ENCODE measurements around the gene STRN3.
"Not testable (repeated sequence)": the region's sequence is repeated elsewhere in the genome, so short reads cannot be mapped to it uniquely, and the experiment has no call there.

Gene STRN3

DNA sequence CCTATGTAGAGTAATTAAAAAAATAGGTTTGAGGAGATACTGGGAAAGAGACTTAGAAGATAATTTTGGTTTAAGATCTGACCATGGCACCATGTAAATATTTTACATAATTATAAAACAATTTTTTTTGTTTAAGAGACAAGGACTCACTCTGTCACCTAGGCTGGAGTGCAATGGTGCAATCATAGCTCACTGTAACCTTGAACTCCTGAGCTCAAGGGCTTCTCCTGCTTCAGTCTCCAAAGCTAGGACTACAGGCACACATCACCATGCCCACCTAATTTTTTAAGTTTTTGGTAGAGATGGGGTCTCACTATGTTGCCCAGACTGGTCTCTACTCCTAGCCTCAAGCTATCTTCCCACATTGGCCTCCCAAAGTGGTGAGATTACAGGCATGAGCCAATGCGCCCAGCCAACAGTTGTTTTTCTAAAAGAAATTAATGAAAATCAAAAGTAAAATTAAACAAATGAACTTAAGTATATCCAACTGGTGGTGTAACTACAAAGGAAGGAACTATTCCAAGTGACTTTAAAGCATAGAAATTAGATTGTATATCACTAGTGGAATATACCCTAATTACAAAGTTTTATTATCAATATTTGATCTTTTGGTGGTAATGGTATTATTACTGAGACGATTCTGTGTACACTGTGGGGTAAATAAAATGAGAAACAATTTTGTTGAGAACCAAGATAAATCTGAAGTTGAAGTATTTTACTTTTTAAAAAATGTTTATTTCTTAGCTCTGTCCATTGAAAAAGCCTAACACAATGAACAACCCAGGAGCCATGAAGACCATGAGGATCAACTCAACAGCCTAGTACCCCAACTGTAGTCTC is 122.7 kb downstream of the STRN3 start:
- DNase-seq, result no peak

DNA sequence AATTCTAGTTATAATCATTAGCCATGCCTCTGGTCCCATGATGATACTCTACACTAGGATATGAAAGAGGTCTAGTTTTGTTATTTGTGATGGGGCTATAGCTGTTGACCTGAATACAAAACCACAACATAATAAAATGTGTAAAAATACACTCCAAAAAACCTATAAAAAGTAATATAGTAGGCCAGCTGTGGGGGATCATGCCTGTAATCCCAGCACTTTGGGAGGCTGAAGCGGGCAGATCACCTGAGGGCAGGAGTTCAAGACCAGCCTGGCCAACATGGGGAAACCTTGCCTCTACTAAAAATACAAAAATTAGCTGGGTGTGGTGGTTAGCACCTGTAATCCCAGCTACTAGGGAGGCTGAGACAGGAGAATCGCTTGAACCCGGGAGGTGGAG is 129.1 kb downstream of the STRN3 start:
- not testable (repeated sequence) for DNase-seq

DNA sequence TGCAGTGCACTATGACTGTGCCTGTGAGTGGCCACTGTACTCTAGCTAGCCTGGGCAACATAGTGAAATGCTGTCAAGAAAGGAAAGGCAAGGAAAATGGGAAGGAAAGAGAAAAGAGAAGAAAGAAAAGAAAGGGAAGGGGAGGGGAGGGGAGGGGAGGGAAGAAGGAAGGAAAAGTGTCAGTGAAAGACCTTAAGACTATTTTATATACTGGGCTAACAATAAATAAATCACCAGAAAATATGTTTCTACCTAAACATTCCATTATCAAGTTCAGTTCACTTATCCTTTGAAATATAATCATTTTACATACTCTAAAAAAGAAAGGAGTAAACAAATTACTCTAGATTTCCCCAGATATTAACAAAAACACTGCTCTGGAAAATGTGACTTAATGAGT is 129.7 kb downstream of the STRN3 start:
- DNase-seq, result no peak

DNA sequence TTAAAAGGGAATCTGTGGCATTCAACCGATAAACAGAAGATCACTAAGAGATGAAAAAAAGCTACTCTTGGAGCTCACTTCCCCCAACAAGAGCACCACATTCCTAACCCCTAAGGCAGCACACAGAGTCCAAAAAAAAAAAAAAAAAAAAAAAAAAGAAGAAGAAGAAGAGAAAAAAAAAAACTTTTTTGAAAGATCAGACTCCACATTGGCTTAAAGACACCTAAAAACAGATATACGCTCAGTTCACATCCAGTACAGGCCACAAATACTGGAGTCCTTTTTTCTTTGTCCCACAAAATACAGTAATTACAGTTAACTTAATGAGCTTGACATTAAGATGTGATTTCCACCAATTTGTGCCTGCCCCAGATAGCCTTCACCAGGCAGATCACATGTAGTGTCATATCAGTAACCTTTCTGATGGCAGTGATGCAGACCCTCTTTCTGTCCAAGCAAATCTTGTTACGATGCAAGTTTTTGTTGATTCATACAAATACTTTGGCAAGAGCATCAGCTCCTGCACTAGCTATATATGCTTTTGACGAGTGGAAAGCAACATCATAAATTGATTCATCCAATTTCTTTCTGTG is 131.2 kb downstream of the STRN3 start:
- no peak for DNase-seq

DNA sequence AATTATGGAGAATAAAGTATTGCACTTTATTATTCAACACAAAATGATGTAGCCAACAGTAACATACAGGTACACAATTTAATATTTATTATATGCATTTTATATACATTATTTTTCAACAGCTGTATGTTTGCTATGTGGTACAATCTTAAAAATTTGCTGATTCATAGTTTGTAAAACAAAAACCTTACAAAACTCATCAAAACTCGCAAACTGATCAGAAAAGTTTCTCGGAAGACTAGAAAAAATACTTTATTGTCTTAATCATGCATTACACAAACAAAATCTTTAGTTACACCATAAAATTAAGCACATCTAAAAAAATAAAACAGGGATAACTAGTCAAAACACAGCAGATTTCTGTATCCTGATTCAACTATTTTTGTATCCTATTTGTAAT is 132.4 kb downstream of the STRN3 start:
- no peak for DNase-seq

DNA sequence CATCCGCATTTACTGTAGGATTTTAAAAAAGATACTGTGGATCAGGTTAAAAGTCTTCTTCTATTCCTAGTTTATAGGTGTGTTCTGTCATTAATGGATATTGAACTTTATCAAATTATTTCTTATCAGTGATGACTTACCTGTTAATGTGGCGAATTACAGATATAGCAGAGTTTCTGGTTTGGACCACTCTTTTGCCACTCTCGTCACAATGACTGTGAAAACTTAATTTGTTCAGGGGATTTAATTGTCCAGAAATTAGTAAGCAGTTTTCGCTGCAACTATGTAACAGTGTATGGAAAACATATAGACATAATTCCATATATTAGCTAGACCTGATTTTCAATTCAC is 137.0 kb downstream of the STRN3 start:
- DNase-seq, result no peak

DNA sequence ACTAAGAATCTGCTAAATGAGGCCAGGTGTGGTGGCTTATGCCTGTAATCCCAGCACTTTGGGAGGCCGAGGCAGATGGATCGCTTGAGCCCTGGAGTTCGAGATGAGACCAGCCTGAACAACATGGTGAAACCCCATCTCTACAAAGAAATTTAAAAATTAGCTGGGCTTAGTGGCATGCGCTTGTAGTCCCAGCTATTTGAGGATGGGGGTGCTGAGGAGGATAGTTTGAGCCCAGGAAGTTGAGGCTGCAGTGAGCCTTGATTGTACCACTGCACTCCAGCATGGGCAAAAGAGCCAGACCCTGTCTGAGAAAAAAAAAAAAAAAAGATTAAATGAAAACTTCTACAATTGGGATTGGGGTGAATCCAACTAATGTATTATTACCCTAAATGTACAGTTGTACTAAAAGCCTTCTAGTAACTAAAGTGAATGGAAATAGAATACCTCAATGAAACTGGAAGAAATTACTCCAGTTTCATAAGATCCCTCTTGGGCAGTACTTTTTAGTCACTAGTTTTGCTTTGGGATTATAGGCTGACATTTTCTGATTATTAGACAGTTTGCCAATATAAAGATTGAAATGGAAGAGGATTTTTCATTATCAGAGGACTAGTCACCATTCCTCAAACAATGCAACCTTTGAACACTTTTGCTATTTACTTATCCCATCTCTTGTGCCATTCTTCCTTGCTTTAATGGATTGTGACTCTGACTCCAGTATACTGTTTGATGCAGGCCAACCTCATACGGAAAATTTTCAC is 137.5 kb downstream of the STRN3 start:
- no peak for DNase-seq

DNA sequence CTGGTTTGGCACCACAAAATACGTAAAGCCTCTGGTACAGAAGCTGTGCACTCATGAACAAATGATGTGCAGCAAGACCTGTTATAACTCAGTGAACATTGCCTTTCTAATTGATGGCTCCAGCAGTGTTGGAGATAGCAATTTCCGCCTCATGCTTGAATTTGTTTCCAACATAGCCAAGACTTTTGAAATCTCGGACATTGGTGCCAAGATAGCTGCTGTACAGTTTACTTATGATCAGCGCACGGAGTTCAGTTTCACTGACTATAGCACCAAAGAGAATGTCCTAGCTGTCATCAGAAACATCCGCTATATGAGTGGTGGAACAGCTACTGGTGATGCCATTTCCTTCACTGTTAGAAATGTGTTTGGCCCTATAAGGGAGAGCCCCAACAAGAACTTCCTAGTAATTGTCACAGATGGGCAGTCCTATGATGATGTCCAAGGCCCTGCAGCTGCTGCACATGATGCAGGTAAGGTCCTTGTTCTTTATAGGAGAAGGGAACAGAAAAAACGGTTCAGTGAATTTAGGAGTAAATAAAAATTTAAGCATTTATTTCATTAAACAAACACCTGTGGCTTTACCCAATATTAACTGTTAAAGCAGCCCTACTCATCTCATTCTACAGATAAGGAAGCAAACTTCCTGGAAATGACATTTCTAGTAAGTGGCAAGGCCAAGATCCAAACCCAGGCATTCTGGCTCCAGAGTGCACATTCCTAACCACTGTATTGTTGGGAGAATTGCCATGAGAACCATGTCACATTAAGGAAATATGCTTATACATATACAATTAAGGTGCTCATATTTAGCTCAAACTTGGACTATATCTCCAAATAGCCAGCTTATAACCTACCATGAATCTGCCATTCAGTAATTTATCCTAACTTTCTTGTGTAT is 140.1 kb downstream of the STRN3 start:
- no peak for DNase-seq

DNA sequence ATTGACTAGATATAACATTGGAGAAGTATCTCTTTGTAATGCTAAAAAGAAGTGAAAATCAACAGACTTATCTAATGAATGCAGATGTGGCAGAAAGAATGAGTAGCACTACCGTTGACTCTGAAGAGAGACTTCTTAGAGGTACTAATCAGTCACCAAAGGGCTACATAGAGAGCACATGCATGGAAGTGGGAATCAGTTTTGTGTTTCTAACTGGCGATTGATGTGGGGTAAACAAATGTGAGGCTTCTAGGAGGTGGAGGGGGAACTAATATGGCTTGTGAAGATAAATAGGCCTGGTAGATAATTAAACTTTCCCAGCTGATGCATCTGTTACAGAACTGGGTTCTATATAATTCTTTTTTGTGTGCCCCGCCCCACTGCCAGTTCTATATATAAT is 141.3 kb downstream of the STRN3 start:
- DNase-seq, result no peak

DNA sequence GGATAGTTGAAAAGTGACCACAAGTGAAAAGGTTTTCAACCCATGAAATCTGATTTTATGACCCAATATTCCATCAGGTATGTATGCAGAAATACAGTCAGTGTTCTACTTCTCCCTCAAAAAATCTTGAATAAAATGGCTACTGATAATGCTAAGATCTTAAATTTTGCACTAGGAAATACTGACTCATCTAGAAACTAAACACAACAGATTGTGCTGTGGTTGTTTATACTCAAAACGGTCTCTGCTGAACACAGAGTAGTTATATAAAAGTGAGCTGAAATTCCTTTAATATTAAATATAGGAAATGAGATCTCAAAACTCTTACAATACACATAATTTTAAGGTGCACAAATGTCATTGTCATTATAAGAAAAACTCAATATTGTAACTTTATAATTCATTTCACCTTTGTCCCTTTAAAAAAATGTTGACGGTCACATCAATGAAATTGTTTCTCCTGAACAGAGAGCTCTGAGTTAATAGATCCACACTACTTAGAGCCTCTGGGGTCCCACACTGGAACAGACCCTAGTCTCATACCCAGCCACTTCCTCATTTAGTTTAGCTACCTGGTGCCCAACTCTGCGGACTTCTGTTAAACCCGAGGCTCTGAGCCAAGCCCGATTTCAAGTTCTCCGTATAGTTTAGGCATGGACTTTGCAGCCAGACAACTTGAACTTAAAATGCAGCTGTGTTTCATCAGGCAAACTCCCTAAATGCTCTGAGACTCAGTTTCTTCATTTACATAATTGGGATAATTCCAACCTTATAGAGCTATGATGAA is 142.5 kb downstream of the STRN3 start:
- no peak for DNase-seq

DNA sequence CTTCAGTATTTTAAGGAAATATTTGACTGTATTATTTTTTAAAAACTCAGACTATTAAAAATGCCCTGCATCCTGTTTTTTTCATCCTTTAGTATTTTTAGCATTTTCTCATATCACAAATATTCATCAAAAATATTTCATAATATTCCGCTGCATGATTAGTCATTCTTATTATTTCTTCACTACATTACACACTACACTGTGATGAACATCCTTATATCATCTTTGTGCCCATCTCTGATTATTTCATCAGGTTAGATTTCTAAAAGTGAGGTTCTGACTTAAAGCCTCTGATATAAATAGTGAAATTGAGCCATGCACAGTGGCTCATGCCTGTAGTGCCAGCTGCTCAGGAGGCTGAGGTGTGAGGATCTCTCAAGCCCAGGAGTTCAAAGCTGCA is 143.7 kb downstream of the STRN3 start:
- no peak for DNase-seq

DNA sequence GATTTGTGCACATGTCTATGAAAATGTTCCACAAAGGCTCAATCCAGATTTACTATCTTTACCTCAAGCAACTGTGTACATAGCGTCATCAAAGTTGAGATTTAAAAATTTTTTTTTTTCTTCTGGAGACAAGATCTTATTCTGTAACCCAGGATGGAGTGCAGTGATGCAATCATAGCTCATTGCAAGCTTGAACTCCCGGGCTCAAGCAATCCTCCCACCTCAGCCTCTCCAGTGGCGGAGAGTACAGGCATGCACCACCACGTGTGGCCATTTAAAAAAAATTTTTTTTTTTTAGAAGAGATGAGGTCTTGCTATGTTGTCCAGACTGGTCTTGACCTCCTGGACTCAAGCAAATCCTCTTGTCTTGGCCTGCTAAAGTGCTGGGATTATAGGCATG is 149.5 kb downstream of the STRN3 start:
- no peak for DNase-seq

DNA sequence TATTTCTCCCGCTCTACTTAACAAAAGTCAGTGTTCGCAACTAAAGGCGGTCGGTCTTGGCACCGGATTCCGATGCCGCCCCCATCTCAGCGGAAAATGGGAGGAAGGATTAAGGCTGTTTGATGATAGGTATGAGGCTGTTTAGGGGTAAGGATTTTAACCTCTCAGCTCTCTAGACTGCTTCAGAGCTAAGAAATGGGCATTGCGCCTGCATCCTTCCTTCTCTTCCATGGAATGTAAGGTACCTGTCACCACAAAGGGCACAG is 150.5 kb downstream of the STRN3 start:
- no peak for DNase-seq

DNA sequence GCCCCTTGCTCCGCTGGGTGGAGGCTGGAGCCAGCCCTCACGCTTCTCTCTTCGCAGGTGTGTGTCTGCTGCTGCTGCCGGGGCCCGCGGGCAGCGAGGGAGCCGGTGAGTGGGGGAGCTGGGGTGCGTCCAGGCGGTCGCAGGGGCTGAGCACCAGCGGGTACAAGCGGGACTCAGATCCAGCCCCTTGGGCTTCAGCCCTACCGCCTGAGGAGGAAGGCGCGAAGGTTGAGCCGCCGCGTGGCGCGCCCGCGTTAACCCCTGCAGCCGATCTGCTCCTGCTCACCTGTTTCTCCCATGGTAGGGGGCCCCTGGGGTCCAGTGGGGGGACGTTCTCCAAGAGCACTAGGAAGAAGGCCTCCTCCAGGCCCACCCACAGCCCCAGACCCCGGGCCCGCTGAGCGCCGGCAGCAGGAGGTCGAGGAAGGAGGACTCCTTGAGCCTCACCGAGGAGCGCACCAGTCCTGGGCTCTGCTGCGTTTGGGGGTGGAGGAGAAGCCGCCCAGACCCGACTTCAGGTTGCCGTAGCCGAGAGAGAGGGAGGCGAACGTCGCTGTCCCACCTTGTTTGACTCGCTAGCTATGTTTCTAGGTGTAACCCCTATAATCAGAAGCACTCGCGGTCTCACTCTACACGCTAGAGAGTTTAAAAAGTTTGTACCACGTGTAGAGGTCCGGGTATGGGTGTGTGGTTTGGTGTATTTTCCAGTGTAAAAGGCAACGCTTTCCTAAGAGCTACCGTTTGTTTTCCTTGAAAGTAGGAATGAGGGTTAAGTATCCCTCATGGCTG is 151.0 kb downstream of the STRN3 start:
- DNase-seq, result no peak

DNA sequence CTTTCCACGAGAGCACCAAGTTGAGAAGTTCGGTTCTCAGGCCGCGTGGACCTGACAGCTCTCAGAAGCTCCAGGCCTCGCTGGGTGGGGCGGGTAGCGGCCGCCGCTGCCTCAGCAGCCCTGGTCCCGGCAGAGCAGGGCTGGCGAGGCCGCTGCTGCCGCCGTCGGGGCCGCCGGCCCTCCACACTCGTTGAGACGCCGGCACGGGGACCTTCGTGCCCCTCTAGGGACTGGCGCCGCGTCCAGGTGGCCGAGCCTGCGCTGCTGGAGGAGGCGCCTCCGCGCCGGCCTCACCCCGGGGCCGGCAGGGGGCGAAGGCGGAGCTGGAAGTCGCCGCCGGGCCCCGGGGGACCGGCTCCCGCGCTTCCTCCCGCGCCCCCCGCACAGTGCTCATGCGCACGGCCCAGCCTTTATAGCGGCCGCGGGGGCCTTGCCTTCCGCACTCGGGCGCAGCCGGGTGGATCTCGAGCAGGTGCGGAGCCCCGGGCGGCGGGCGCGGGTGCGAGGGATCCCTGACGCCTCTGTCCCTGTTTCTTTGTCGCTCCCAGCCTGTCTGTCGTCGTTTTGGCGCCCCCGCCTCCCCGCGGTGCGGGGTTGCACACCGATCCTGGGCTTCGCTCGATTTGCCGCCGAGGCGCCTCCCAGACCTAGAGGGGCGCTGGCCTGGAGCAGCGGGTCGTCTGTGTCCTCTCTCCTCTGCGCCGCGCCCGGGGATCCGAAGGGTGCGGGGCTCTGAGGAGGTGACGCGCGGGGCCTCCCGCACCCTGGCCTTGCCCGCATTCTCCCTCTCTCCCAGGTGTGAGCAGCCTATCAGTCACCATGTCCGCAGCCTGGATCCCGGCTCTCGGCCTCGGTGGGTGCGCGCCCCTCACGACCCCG is 151.8 kb downstream of the STRN3 start, which contains the start of gene COCH:
TSS of gene COCH (plus strand) at position 440 of the 879 bp plus-strand sequence. CDS start at position 820, 380 bp downstream.
- DNase-seq, result no peak

DNA sequence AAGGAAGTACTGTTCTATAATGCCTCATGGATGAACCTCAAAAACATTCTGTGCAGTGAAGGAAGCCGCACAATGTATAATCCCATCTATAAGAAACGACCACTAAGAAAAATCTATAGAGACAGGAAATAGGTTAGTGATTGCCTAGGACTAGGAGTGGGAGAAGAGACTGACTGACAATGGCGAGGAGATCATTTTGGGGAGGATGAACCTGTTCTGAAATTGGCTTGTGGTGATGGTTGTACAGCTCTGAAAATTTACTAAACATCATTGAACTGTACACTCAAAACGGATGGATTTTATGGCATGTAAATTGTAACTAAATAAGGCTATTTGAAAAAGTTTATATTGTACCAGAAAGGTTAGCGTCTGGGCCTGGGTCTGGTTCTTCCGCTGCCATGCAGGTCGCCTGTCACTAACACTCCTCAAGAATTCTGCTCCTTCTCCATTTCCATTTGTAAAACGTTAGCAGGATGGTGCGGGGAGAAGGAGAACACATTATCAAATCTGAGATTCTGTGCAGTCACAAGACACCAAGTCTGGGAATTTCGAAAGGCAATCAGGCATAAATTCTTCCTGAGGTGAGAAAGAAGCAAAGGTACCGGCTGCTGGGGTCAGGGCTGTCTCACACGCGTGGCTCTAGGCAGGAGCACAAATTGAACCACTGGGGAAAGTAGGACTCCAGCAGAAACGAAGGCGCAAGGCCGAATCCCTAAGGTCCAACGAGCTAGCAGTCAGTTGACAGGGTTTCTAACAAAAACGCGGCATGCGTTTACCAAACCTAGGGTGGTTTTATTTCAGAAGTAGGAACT is 152.7 kb downstream of the STRN3 start:
- no peak for DNase-seq

DNA sequence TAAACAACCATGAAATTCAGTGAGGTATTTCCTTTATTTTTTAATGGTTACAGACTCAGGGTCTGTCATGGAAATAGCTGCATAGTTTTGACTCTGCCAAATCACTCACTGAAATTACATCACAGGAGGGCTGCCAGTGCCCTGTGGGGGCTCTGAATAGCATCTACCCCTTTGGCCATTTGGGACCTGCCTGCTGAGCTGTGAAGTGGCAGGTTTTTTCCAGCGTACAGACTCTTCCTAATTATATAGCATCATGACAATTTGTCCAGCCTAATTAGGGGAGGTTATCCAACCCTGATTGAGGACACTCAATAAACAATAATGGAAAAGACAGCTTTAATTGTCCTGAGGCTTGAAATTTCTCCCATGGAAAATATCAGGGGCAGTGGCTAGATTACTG is 153.6 kb downstream of the STRN3 start:
- DNase-seq, result no peak

DNA sequence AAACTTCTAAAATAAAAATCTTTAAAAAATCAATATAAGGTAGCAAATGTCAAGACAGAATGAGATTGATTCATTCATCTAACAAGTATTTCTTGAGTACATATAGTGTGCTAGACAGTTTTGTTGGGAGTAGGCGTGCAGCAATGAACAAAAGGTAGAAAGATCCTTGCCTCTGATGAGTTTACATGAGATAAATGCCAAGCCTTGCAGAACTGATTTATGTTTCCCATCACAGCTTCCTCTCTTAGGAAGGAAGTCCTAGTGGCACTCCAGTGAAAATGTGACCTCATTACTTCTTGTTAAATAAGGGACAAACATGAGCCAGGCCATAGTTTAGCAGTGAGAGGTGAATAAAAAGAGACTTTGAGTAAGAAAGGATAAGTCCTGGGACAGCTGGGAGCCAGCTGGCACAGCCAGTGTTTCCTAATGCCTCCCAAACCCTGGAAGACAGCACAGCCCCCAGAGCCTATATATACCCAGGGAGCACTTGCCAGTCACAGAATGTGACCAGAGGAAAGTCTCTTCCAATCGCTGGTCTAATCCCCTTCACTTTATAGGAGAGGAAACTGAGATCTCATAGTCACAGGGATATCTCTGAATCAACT is 156.5 kb downstream of the STRN3 start:
- DNase-seq, result no peak

DNA sequence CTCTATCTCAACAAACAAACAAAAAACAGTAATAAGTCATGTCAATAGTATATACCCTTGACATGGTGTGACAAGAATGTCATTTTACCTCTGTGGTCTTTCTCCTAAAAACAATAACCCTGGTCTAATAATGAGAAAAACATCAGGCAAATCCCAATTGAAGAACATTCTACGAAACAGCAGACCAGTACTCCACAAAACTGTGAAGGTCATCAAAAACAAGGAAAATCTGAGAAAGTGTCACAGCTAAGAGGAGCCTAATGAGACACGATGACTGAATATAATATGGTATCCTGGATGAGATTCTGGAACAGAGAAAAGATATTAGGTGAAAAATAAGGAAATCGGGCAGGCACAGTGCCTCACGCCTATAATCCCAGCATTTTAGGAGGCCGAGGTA is 157.4 kb downstream of the STRN3 start:
- DNase-seq, result no peak
